BJ (cell line): ENCODE measurements around the gene PTCD1. TPM values are rescaled to one million over a fixed set of nuclear protein-coding genes. Genes with fewer than 3 reads are reported as not detected.

Experiments used
- CTCF ChIA-PET: fragments of 350-600 bp; formaldehyde crosslinking; extraction: SDS; loops from one replicate; lab custom pipeline; 2021; ENCODE audit warnings: antibody characterized with exemption, inconsistent platforms; lab: Yijun Ruan, JAX
- POLR2A ChIA-PET: fragments of 300-600 bp; sonication (Branson Sonifier 250); formaldehyde crosslinking; extraction: SDS; loops from one replicate; lab custom pipeline; 2021; ENCODE audit warnings: antibody characterized with exemption; lab: Charles Lee
- DNase-seq: peaks from one replicate; pipeline ENCODE4 v3.0.0-alpha.2; 2011; ENCODE audit warnings: low read depth
- H3K27me3 ChIP-seq: 2 replicates; pipeline ENCODE4 v1.6.0; 2011; ENCODE audit warnings: low read length; ENCODE audit not compliant: control insufficient read depth, insufficient read depth
- H3K36me3 ChIP-seq: 2 replicates; pipeline ENCODE4 v1.5.1; 2011; ENCODE audit warnings: low read length; ENCODE audit not compliant: control insufficient read depth, insufficient read depth
- H3K4me3 ChIP-seq: 2 replicates; pipeline ENCODE4 v1.5.1; 2011; ENCODE audit warnings: low read depth, mild to moderate bottlenecking, control low read depth, low read length
- polyA plus RNA-seq: library from polyadenylated mRNA; depleted of rRNA; stranded (reverse); fragments of >200 nt; gene quantifications from 2 replicates; pipeline ENCODE4 v1.2.3, GENCODE V29; 2011
- TF ChIP-seq, protein P1 (sequence below): IDR thresholded peaks from 2 replicates; pipeline ENCODE4 v1.5.1; 2011; ENCODE audit warnings: low read depth, mild to moderate bottlenecking, control low read depth, inconsistent platforms, low read length, moderate library complexity; ENCODE audit not compliant: insufficient read depth

The PTCD1 gene
- polyA plus RNA-seq, 1 experiment, result 3.5 TPM

DNA sequence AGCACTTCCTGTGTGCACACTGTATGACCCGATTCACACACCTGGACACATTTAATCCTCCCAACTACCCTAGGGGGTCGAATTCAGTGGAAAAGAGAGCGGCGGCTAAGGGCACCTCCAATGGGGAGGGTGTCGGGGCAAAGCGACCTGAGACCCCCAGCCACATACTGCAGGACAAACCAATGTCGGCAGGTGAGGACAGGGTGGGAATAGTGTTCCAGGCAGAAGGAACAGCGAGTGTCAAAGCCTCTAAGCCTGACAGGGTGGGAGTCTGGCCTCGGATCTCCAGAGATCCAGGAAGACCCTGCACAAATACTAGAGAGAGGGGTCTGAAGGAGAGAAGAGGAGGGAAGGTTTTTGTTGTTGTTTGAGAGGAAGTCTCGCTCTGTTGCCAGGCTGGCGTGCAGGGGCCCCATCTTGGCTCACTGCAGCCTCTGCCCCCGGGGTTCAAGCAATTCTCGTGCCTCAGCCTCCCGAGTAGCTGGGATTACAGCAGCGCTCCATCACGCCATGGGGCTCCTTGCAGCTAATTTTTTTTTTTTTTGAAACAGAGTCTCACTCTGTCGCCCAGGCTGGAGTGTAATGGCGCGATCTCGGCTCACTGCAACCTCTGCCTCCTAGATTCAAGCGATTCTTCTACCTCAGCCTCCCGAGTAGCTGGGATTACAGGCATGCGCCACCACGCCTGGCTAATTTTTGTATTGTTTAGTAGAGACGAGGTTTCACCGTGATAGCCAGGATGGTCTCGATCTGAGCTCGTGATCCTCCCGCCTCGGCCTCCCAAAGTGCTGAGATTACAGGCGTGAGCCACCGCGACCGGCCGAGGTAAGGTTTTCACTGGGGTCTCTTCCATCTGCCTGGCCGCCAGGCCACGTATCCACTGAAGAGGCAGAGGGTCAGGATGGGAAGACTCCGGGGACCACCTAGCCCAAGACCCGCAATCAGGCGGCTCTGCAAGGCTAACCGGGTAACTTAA, 65.2 kb downstream of the PTCD1 start:
- no peak for DNase-seq
- TF ChIP-seq, protein P1, sequence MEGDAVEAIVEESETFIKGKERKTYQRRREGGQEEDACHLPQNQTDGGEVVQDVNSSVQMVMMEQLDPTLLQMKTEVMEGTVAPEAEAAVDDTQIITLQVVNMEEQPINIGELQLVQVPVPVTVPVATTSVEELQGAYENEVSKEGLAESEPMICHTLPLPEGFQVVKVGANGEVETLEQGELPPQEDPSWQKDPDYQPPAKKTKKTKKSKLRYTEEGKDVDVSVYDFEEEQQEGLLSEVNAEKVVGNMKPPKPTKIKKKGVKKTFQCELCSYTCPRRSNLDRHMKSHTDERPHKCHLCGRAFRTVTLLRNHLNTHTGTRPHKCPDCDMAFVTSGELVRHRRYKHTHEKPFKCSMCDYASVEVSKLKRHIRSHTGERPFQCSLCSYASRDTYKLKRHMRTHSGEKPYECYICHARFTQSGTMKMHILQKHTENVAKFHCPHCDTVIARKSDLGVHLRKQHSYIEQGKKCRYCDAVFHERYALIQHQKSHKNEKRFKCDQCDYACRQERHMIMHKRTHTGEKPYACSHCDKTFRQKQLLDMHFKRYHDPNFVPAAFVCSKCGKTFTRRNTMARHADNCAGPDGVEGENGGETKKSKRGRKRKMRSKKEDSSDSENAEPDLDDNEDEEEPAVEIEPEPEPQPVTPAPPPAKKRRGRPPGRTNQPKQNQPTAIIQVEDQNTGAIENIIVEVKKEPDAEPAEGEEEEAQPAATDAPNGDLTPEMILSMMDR, result no peak
- ChIA-PET POLR2A (interaction anchor here (0.6 kb wide), 1 partner anchor 12 kb away, joined by 3 read pairs; no protein-coding TSS in a partner anchor), CTCF (interaction anchor here (0.7 to 1.2 kb wide), 2 partner anchors 8 to 23 kb away, joined by 3 to 5 read pairs; no protein-coding TSS in a partner anchor)
- no peaks in the 10 kb centered on the region for H3K27me3 ChIP-seq
- peaks cover 3% of the 10 kb centered on the region; the same call in 1 of the 2 replicates for H3K36me3 ChIP-seq
- peak overlapping the region; percentile 94 for H3K4me3 ChIP-seq

DNA sequence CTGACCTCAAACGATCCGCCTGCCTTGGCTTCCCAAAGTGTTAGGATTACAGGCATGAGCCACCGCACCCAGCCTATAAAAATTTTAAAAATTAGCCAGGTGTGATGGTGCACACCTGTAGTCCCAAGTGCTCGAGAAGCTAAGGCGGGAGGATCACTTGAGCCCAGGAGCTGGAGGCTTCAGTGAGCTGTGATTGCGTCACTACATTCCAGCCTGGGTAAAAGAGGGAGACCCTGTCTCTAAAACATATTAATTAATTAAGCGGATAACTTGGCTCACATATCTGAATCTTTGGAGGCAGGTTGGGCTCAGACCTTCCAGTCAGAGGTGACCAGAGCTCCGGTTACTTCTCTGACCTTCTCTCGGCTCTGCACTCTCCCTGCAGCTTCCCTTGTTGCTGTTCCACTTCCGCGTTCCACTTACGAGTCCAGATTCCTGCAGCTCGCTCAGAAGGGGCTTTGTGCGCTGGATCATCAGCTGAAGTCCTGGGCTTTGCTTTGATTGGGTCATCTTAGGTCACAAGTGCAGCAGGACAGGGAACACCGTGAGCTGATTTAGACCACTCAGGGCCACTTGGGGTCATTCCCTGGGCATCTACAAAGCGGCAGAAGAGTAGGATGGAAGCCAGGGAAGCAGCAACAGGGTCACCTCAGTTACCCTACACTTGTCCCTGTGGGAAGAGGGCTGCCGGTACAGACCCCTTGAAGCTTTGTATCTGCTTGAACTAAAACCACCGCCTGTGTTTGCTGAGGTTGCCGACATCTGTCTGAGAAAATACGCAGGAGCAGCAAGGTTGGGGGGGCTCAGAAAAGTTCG, 66.1 kb downstream of the PTCD1 start:
- H3K4me3 ChIP-seq, result no peak overlapping the region
- no peak for DNase-seq
- TF ChIP-seq, protein P1, result no peak
- H3K27me3 ChIP-seq, result no peaks in the 10 kb centered on the region
- 0 out of 2 replicates have a peak, but pooled peaks cover 1% of the 10 kb centered on the region for H3K36me3 ChIP-seq
- ChIA-PET POLR2A (interaction anchor here (0.6 kb wide), 1 partner anchor 11 kb away, joined by 3 read pairs; no protein-coding TSS in a partner anchor), CTCF (interaction anchor here (0.6 to 0.7 kb wide), 2 partner anchors 23 to 34 kb away, joined by 3 read pairs; no protein-coding TSS in a partner anchor)

DNA sequence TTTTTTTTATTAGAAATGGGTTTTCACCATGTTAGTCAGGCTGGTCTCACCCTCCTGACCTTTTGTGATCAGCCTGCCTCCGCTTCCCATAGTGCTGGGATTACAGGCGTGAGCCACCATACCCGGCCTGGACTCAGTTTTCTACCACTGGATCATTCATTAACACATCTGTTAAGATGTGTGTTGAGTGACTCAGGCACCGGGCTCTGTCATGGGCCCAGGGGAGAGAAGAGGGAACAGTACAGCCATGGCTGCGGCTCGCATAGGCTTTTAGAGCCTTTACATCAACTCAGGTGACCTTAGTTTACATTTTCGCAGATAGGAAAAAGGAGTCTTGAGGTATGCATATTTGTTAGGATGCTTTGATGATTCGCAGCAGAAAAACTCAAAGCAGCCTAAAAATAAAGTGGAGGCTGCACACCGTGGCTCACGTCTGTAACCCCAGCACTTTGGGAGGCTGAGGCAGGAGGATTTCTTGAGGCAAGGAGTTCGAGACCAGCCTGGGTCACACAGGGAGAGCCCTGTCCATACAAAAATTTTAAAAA, 67.2 kb downstream of the PTCD1 start:
- no peak overlapping the region for H3K4me3 ChIP-seq
- H3K27me3 ChIP-seq, result no peaks in the 10 kb centered on the region
- ChIA-PET POLR2A (no interaction called here), CTCF (interaction anchor here (0.7 to 1.0 kb wide), 2 partner anchors 27 to 416 kb away, joined by 3 read pairs; no protein-coding TSS in a partner anchor)
- TF ChIP-seq, protein P1, result no peak
- no peak for DNase-seq
- H3K36me3 ChIP-seq, result peaks cover 8% of the 10 kb centered on the region

DNA sequence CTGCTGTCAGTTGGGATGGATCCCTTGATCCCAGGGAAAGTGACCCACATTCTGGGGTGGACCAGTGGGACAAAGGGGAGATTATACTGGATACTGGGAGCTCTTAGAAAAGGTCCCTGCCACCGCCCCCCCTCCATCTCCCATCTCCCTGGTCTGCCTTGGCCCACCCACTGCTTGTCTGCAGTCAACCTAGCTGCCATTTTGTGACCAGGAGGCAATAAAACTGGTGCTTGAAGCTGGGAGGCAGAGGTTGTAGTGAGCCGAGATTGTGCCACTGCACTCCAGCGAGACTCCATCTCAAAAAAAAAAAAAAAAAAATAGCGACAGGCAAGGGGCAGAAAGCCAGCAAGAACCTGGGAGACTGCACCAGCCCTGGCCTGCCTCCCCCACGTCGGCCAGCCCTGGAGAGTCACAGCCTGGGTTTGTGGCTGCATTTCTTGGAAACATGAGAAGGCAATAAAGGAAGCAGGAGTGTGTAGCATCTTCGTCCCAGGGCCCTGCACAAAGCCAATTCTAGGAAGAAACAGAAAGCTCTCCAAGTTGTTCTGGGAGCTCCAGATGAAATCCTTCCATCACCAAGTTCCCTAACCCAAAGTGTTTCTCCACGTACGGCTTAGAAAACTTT, 68.7 kb downstream of the PTCD1 start:
- TF ChIP-seq, protein P1, result no peak
- POLR2A ChIA-PET, result interaction anchor here (1.0 kb wide), 1 partner anchor 39 kb away, joined by 3 read pairs; the partner anchor contains the start of gene BUD31

More for the DNA sequence above, 68.7 kb downstream of the PTCD1 start:
- H3K36me3 ChIP-seq, result peaks cover 17% of the 10 kb centered on the region
- no peaks in the 10 kb centered on the region for H3K27me3 ChIP-seq
- no peak for DNase-seq
- H3K4me3 ChIP-seq, result no peak overlapping the region
- CTCF ChIA-PET, result interaction anchor here (0.8 to 1.3 kb wide), 2 partner anchors 29 to 330 kb away, joined by 3 read pairs; no protein-coding TSS in a partner anchor
